Measurements from ENCODE around the gene CMA1.
"Not testable (repeated sequence)": the region's sequence is repeated elsewhere in the genome, so short reads cannot be mapped to it uniquely, and the experiment has no call there.

The CMA1 gene

GRCh38 chr14:24508155-24508840, at the start of gene CMA1:
Gene CMA1, minus strand, starts transcription at chr14:24508265. Its CDS starts 30 bp downstream, at chr14:24508235.
- Histone ChIP-seq H3K9me3 (ENCODE audit: control insufficient read depth in 2 of 2, low read length in 2 of 2) (no peaks in the 10 kb centered on the region), H3K27me3 (ENCODE audit: control insufficient read depth in 1 of 2, insufficient read depth in 2 of 2, low read length in 2 of 2) (peaks cover 2 to 3% of the 10 kb centered on the region in 2 donors), H3K4me3 (ENCODE audit: low read length in 2 of 2) (no peak within 1 kb of the TSS), H3K9ac (ENCODE audit: low read length in 2 of 2) (no peak within 1 kb of the TSS), H3K4me1 (ENCODE audit: control insufficient read depth, insufficient read depth, low read length) (no peaks in the 10 kb centered on the region), H3K27ac (ENCODE audit: low read length) (no peak within 1 kb of the TSS), H3K36me3 (ENCODE audit: control insufficient read depth in 2 of 2, insufficient read depth in 2 of 2, low read length in 2 of 2) (no peaks in the 10 kb centered on the region)

- Histone ChIP-seq H3K27ac (ENCODE audit: low read length) (no peak overlapping the region), H3K36me3 (ENCODE audit: control insufficient read depth in 2 of 2, insufficient read depth in 2 of 2, low read length in 2 of 2) (no peaks in the 10 kb centered on the region), H3K9ac (ENCODE audit: low read length in 2 of 2) (no peak overlapping the region), H3K27me3 (ENCODE audit: control insufficient read depth in 1 of 2, insufficient read depth in 2 of 2, low read length in 2 of 2) (peaks cover 0 to 2% of the 10 kb centered on the region in 2 donors), H3K4me3 (ENCODE audit: low read length in 2 of 2) (no peak overlapping the region), H3K9me3 (ENCODE audit: control insufficient read depth in 2 of 2, low read length in 2 of 2) (peaks cover 0 to 2% of the 10 kb centered on the region in 2 donors), H3K4me1 (ENCODE audit: control insufficient read depth, insufficient read depth, low read length) (no peaks in the 10 kb centered on the region)
Measured at GRCh38 chr14:24556756-24557155, 48.7 kb upstream of the CMA1 start.

- not testable (repeated sequence) for H3K9ac ChIP-seq (ENCODE audit: low read length in 2 of 2); H3K27me3 ChIP-seq (ENCODE audit: control insufficient read depth in 1 of 2, insufficient read depth in 2 of 2, low read length in 2 of 2); H3K9me3 ChIP-seq (ENCODE audit: control insufficient read depth in 2 of 2, low read length in 2 of 2); H3K4me1 ChIP-seq (ENCODE audit: control insufficient read depth, insufficient read depth, low read length); H3K4me3 ChIP-seq (ENCODE audit: low read length in 2 of 2); H3K27ac ChIP-seq (ENCODE audit: low read length); H3K36me3 ChIP-seq (ENCODE audit: control insufficient read depth in 2 of 2, insufficient read depth in 2 of 2, low read length in 2 of 2)
Measured at GRCh38 chr14:24549064-24549463, 41.0 kb upstream of the CMA1 start.

- H3K4me1 ChIP-seq (ENCODE audit: control insufficient read depth, insufficient read depth, low read length) = no peaks in the 10 kb centered on the region
- no peaks in the 10 kb centered on the region for H3K27me3 ChIP-seq (ENCODE audit: control insufficient read depth in 1 of 2, insufficient read depth in 2 of 2, low read length in 2 of 2)
- no peaks in the 10 kb centered on the region for H3K36me3 ChIP-seq (ENCODE audit: control insufficient read depth in 2 of 2, insufficient read depth in 2 of 2, low read length in 2 of 2)
- H3K27ac ChIP-seq (ENCODE audit: low read length) = no peak overlapping the region
- no peaks in the 10 kb centered on the region for H3K9me3 ChIP-seq (ENCODE audit: control insufficient read depth in 2 of 2, low read length in 2 of 2)
- H3K9ac ChIP-seq (ENCODE audit: low read length in 2 of 2) = no peak overlapping the region
- no peak overlapping the region for H3K4me3 ChIP-seq (ENCODE audit: low read length in 2 of 2)
Measured at GRCh38 chr14:24542346-24542936, 34.4 kb upstream of the CMA1 start.

- Histone ChIP-seq H3K4me3 (ENCODE audit: low read length in 2 of 2) (no peak overlapping the region), H3K4me1 (ENCODE audit: control insufficient read depth, insufficient read depth, low read length) (no peaks in the 10 kb centered on the region), H3K36me3 (ENCODE audit: control insufficient read depth in 2 of 2, insufficient read depth in 2 of 2, low read length in 2 of 2) (no peaks in the 10 kb centered on the region), H3K27ac (ENCODE audit: low read length) (no peak overlapping the region), H3K9ac (ENCODE audit: low read length in 2 of 2) (no peak overlapping the region), H3K27me3 (ENCODE audit: control insufficient read depth in 1 of 2, insufficient read depth in 2 of 2, low read length in 2 of 2) (no peaks in the 10 kb centered on the region), H3K9me3 (ENCODE audit: control insufficient read depth in 2 of 2, low read length in 2 of 2) (no peaks in the 10 kb centered on the region)
Measured at GRCh38 chr14:24535737-24536136, 27.7 kb upstream of the CMA1 start.

- H3K9me3 ChIP-seq (ENCODE audit: control insufficient read depth in 2 of 2, low read length in 2 of 2) = no peaks in the 10 kb centered on the region
- no peaks in the 10 kb centered on the region for H3K4me1 ChIP-seq (ENCODE audit: control insufficient read depth, insufficient read depth, low read length)
- no peak overlapping the region for H3K4me3 ChIP-seq (ENCODE audit: low read length in 2 of 2)
- H3K27me3 ChIP-seq (ENCODE audit: control insufficient read depth in 1 of 2, insufficient read depth in 2 of 2, low read length in 2 of 2) = no peaks in the 10 kb centered on the region
- no peak overlapping the region for H3K27ac ChIP-seq (ENCODE audit: low read length)
- no peaks in the 10 kb centered on the region for H3K36me3 ChIP-seq (ENCODE audit: control insufficient read depth in 2 of 2, insufficient read depth in 2 of 2, low read length in 2 of 2)
- H3K9ac ChIP-seq (ENCODE audit: low read length in 2 of 2) = no peak overlapping the region
Measured at GRCh38 chr14:24534286-24534685, 26.2 kb upstream of the CMA1 start.

- not testable (repeated sequence) for H3K36me3 ChIP-seq (ENCODE audit: control insufficient read depth in 2 of 2, insufficient read depth in 2 of 2, low read length in 2 of 2); H3K9ac ChIP-seq (ENCODE audit: low read length in 2 of 2); H3K4me1 ChIP-seq (ENCODE audit: control insufficient read depth, insufficient read depth, low read length); H3K27me3 ChIP-seq (ENCODE audit: control insufficient read depth in 1 of 2, insufficient read depth in 2 of 2, low read length in 2 of 2); H3K4me3 ChIP-seq (ENCODE audit: low read length in 2 of 2); H3K27ac ChIP-seq (ENCODE audit: low read length); H3K9me3 ChIP-seq (ENCODE audit: control insufficient read depth in 2 of 2, low read length in 2 of 2)
Measured at GRCh38 chr14:24525877-24526620, 18.0 kb upstream of the CMA1 start.

- Histone ChIP-seq H3K27me3 (ENCODE audit: control insufficient read depth in 1 of 2, insufficient read depth in 2 of 2, low read length in 2 of 2) (no peaks in the 10 kb centered on the region), H3K9ac (ENCODE audit: low read length in 2 of 2) (no peak overlapping the region), H3K9me3 (ENCODE audit: control insufficient read depth in 2 of 2, low read length in 2 of 2) (peaks cover 0 to 2% of the 10 kb centered on the region in 2 donors), H3K4me1 (ENCODE audit: control insufficient read depth, insufficient read depth, low read length) (no peaks in the 10 kb centered on the region), H3K36me3 (ENCODE audit: control insufficient read depth in 2 of 2, insufficient read depth in 2 of 2, low read length in 2 of 2) (no peaks in the 10 kb centered on the region), H3K27ac (ENCODE audit: low read length) (no peak overlapping the region), H3K4me3 (ENCODE audit: low read length in 2 of 2) (no peak overlapping the region)
Measured at GRCh38 chr14:24518851-24519250, 10.8 kb upstream of the CMA1 start.

GRCh38 chr14:24514209-24514608, 6.1 kb upstream of the CMA1 start:
- no peaks in the 10 kb centered on the region for H3K9me3 ChIP-seq (ENCODE audit: control insufficient read depth in 2 of 2, low read length in 2 of 2)
- H3K4me3 ChIP-seq (ENCODE audit: low read length in 2 of 2) = no peak overlapping the region
- no peaks in the 10 kb centered on the region for H3K36me3 ChIP-seq (ENCODE audit: control insufficient read depth in 2 of 2, insufficient read depth in 2 of 2, low read length in 2 of 2)
- no peak overlapping the region for H3K27ac ChIP-seq (ENCODE audit: low read length)
- H3K4me1 ChIP-seq (ENCODE audit: control insufficient read depth, insufficient read depth, low read length) = no peaks in the 10 kb centered on the region
- no peak overlapping the region for H3K9ac ChIP-seq (ENCODE audit: low read length in 2 of 2)
- H3K27me3 ChIP-seq (ENCODE audit: control insufficient read depth in 1 of 2, insufficient read depth in 2 of 2, low read length in 2 of 2) = no peaks in the 10 kb centered on the region

GRCh38 chr14:24513009-24513408, 4.9 kb upstream of the CMA1 start:
- Histone ChIP-seq H3K27ac (ENCODE audit: low read length) (no peak overlapping the region), H3K4me1 (ENCODE audit: control insufficient read depth, insufficient read depth, low read length) (no peaks in the 10 kb centered on the region), H3K27me3 (ENCODE audit: control insufficient read depth in 1 of 2, insufficient read depth in 2 of 2, low read length in 2 of 2) (peaks cover 0 to 2% of the 10 kb centered on the region in 2 donors), H3K4me3 (ENCODE audit: low read length in 2 of 2) (no peak overlapping the region), H3K9me3 (ENCODE audit: control insufficient read depth in 2 of 2, low read length in 2 of 2) (no peaks in the 10 kb centered on the region), H3K36me3 (ENCODE audit: control insufficient read depth in 2 of 2, insufficient read depth in 2 of 2, low read length in 2 of 2) (no peaks in the 10 kb centered on the region), H3K9ac (ENCODE audit: low read length in 2 of 2) (no peak overlapping the region)

- H3K4me1 ChIP-seq (ENCODE audit: control insufficient read depth, insufficient read depth, low read length) = no peaks in the 10 kb centered on the region
- no peaks in the 10 kb centered on the region for H3K36me3 ChIP-seq (ENCODE audit: control insufficient read depth in 2 of 2, insufficient read depth in 2 of 2, low read length in 2 of 2)
- no peak overlapping the region for H3K4me3 ChIP-seq (ENCODE audit: low read length in 2 of 2)
- H3K9me3 ChIP-seq (ENCODE audit: control insufficient read depth in 2 of 2, low read length in 2 of 2) = no peaks in the 10 kb centered on the region
- peaks cover 2 to 3% of the 10 kb centered on the region in 2 donors for H3K27me3 ChIP-seq (ENCODE audit: control insufficient read depth in 1 of 2, insufficient read depth in 2 of 2, low read length in 2 of 2)
- H3K9ac ChIP-seq (ENCODE audit: low read length in 2 of 2) = no peak overlapping the region
- H3K27ac ChIP-seq (ENCODE audit: low read length) = no peak overlapping the region
Measured at GRCh38 chr14:24506443-24506842, 1.6 kb downstream of the CMA1 start.
